ENCODE results near the gene TMEM120A. TPM values are rescaled to one million over a fixed set of nuclear protein-coding genes. Genes with fewer than 3 reads are reported as not detected.
A peak's percentile ranks its signal among the peaks of the same experiment; 100 is the strongest.

Gene TMEM120A
- total RNA-seq, 4 donors from 2014 or later = 57.6 to 119 (median 92.0) TPM

- no peak overlapping the region for H3K4me3 ChIP-seq
- H3K27me3 ChIP-seq = no peaks in the 10 kb centered on the region
- no peak for DNase-seq
- peaks cover 0 to 28% (median 5%) of the 10 kb centered on the region in 4 donors for H3K36me3 ChIP-seq
- in situ Hi-C loops (cut with MboI; ENCODE audit: low pct_ligation_motif_present in 1 of 4, low pct_unique_long_range_greater_than_20kb in 1 of 4, low sequenced_read_pairs in 3 of 4) = no loop called here
- no peaks in the 10 kb centered on the region for H3K9me3 ChIP-seq
- peaks cover 2 to 12% (median 6%) of the 10 kb centered on the region in 4 donors for H3K4me1 ChIP-seq
- intact Hi-C loops (cut with DNase I; ENCODE audit: low total_unique reads) = no loop called here
- H3K27ac ChIP-seq = peak overlapping the region in 1 of 4 donors; percentile 13
- TF ChIP-seq POLR2AphosphoS5 (IDR thresholded peaks at IDR 0.05) = peak in 1 of 3 donors; percentile 69
- TF ChIP-seq, protein P1, sequence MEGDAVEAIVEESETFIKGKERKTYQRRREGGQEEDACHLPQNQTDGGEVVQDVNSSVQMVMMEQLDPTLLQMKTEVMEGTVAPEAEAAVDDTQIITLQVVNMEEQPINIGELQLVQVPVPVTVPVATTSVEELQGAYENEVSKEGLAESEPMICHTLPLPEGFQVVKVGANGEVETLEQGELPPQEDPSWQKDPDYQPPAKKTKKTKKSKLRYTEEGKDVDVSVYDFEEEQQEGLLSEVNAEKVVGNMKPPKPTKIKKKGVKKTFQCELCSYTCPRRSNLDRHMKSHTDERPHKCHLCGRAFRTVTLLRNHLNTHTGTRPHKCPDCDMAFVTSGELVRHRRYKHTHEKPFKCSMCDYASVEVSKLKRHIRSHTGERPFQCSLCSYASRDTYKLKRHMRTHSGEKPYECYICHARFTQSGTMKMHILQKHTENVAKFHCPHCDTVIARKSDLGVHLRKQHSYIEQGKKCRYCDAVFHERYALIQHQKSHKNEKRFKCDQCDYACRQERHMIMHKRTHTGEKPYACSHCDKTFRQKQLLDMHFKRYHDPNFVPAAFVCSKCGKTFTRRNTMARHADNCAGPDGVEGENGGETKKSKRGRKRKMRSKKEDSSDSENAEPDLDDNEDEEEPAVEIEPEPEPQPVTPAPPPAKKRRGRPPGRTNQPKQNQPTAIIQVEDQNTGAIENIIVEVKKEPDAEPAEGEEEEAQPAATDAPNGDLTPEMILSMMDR (IDR thresholded peaks at IDR 0.05) = no peak
- 95% methylated on average over 11 of the region's 41 CpGs; no CpG with 5 or more reads in 1 of the 2 donors for WGBS, 2 donors (ENCODE audit: low coverage in 1 of 2)
Measured at GRCh38 chr7:75985518-75986146, 8.8 kb downstream of the TMEM120A start.

DNA sequence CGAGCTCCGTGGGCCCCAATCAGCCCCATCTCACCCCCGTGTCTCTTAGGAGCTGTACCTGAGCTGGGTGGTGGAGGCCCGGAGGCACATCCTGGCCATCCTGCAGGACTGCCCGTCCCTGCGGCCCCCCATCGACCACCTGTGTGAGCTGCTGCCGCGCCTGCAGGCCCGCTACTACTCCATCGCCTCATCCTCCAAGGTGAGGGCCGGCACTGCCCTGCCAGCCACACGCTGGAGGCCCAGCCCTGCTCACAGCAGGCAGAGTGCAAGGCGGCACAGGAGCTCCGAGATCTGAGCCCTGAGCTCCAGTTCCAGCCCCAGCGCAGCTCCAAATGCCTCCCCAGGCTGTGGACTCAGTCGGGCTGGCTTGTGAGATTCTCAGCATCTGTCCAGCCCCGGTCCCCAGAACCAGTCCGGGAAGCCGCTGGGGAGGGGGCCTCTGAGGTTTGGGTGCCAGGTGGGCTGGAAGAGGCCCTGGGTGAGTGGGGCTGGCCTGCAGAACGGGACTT is 9.3 kb downstream of the TMEM120A start:
- H3K4me3 ChIP-seq = no peak overlapping the region
- DNase-seq = no peak
- no peaks in the 10 kb centered on the region for H3K9me3 ChIP-seq
- WGBS, 2 donors (ENCODE audit: low coverage in 1 of 2) = 87% methylated on average over 20 of the region's 21 CpGs; no CpG with 5 or more reads in 1 of the 2 donors
- in situ Hi-C loops (cut with MboI; ENCODE audit: low pct_ligation_motif_present in 1 of 4, low pct_unique_long_range_greater_than_20kb in 1 of 4, low sequenced_read_pairs in 3 of 4) (no loop called here), intact Hi-C loops (cut with DNase I; ENCODE audit: low total_unique reads) (no loop called here)
- peak overlapping the region in 1 of 4 donors; percentile 13 for H3K27ac ChIP-seq
- H3K27me3 ChIP-seq = no peaks in the 10 kb centered on the region
- TF ChIP-seq, protein P1 (IDR thresholded peaks at IDR 0.05) = no peak
- TF ChIP-seq EP300 (IDR thresholded peaks at IDR 0.05; ENCODE audit: low read depth) (no peak), POLR2A (IDR thresholded peaks at IDR 0.05) (no peak), POLR2AphosphoS5 (IDR thresholded peaks at IDR 0.05) (no peak)
- H3K4me1 ChIP-seq = peaks cover 6 to 17% (median 10%) of the 10 kb centered on the region in 4 donors
- H3K36me3 ChIP-seq = peaks cover 0 to 28% (median 5%) of the 10 kb centered on the region in 4 donors

GRCh38 chr7:75984130-75985008 is 10.0 kb downstream of the TMEM120A start:
- 94% methylated on average over 43 of the region's 44 CpGs; no CpG with 5 or more reads in 1 of the 2 donors for WGBS, 2 donors (ENCODE audit: low coverage in 1 of 2)
- DNase-seq = no peak
- H3K27me3 ChIP-seq = no peaks in the 10 kb centered on the region
- H3K36me3 ChIP-seq = peaks cover 0 to 28% (median 5%) of the 10 kb centered on the region in 4 donors
- in situ Hi-C loops (cut with MboI; ENCODE audit: low pct_ligation_motif_present in 1 of 4, low pct_unique_long_range_greater_than_20kb in 1 of 4, low sequenced_read_pairs in 3 of 4) = no loop called here
- H3K4me3 ChIP-seq = no peak overlapping the region
- no peak for TF ChIP-seq POLR2A (IDR thresholded peaks at IDR 0.05)
- TF ChIP-seq EP300 (IDR thresholded peaks at IDR 0.05; ENCODE audit: low read depth) = no peak
- no peak for TF ChIP-seq POLR2AphosphoS5 (IDR thresholded peaks at IDR 0.05)
- TF ChIP-seq, protein P1 (IDR thresholded peaks at IDR 0.05) = no peak
- no peaks in the 10 kb centered on the region for H3K9me3 ChIP-seq
- no peak overlapping the region for H3K27ac ChIP-seq
- peaks cover 6 to 24% (median 13%) of the 10 kb centered on the region in 4 donors for H3K4me1 ChIP-seq
- intact Hi-C loops (cut with DNase I; ENCODE audit: low total_unique reads) = no loop called here

GRCh38 chr7:75983471-75984129 is 10.8 kb downstream of the TMEM120A start:
- in situ Hi-C loops (cut with MboI; ENCODE audit: low pct_ligation_motif_present in 1 of 4, low pct_unique_long_range_greater_than_20kb in 1 of 4, low sequenced_read_pairs in 3 of 4) = no loop called here

More at GRCh38 chr7:75983471-75984129, 10.8 kb downstream of the TMEM120A start:
- Histone ChIP-seq H3K27ac (no peak overlapping the region), H3K27me3 (no peaks in the 10 kb centered on the region), H3K9me3 (no peaks in the 10 kb centered on the region), H3K4me1 (peaks cover 6 to 25% (median 15%) of the 10 kb centered on the region in 4 donors), H3K36me3 (peaks cover 0 to 28% (median 5%) of the 10 kb centered on the region in 4 donors), H3K4me3 (no peak overlapping the region)
- no peak for DNase-seq
- intact Hi-C loops (cut with DNase I; ENCODE audit: low total_unique reads) = no loop called here
- TF ChIP-seq, protein P1 (IDR thresholded peaks at IDR 0.05) = no peak
- TF ChIP-seq POLR2A (IDR thresholded peaks at IDR 0.05) = no peak
- no peak for TF ChIP-seq EP300 (IDR thresholded peaks at IDR 0.05; ENCODE audit: low read depth)
- TF ChIP-seq POLR2AphosphoS5 (IDR thresholded peaks at IDR 0.05) = no peak
- WGBS, 2 donors (ENCODE audit: low coverage in 1 of 2) = 91 to 100% methylated on average over 1 to 25 of the region's 26 CpGs
